Activated T-helper 2 cell treated with anti-CD3 and anti-CD28 coated beads, Interferon-gamma antibody, Interleukin-2, Interleukin-4, amounts not matched to agents 10 μg/mL and 5 μg/mL and 100 μg/mL, durations not matched to agents 14 hours and 24 hours and 36 hours (primary cell): ENCODE measurements around the gene RYR3. TPM values are rescaled to one million over a fixed set of nuclear protein-coding genes. Genes with fewer than 3 reads are reported as not detected.

Experiments used
- DNase-seq: peaks from one replicate; pipeline ENCODE4 v3.0.0; 2021; ENCODE audit warnings: low spot score
- H3K27ac Mint-ChIP-seq: one replicate; pipeline ENCODE4 v1.8.0; 2021; ENCODE audit warnings: mixed read lengths
- H3K27me3 Mint-ChIP-seq: one replicate; pipeline ENCODE4 v1.8.0; 2021; ENCODE audit warnings: low read depth, mixed read lengths
- H3K36me3 Mint-ChIP-seq: one replicate; pipeline ENCODE4 v1.8.0; 2021; ENCODE audit warnings: low read depth, mixed read lengths
- H3K4me1 Mint-ChIP-seq: one replicate; pipeline ENCODE4 v1.8.0; 2021; ENCODE audit warnings: low read depth, mixed read lengths
- H3K4me3 Mint-ChIP-seq: one replicate; pipeline ENCODE4 v1.8.0; 2021; ENCODE audit warnings: low read depth, mild to moderate bottlenecking, moderate library complexity, mixed read lengths
- H3K9me3 Mint-ChIP-seq: one replicate; pipeline ENCODE4 v1.8.0; 2021; ENCODE audit warnings: mixed read lengths
- intact Hi-C: fragments of 100-400 bp; cut with micrococcal nuclease; formaldehyde crosslinking; loops from one replicate; pipeline ENCODE4 v1.15.1; 2023
- total RNA-seq: library from RNA; stranded (reverse); gene quantifications from 2 replicates; pipeline ENCODE4 v1.2.3, GENCODE V29; 2022

Gene RYR3
- total RNA-seq, 1 donor from 2014 or later: 0.05 TPM

GRCh38 chr15:33402600-33402999, 91.8 kb downstream of the RYR3 start:
- H3K27me3 Mint-ChIP-seq: no peaks in the 10 kb centered on the region
- DNase-seq: no peak
- H3K4me3 Mint-ChIP-seq: no peak overlapping the region
- intact Hi-C loops: no loop called here
- H3K9me3 Mint-ChIP-seq: no peaks in the 10 kb centered on the region
- no peaks in the 10 kb centered on the region for H3K36me3 Mint-ChIP-seq
- H3K27ac Mint-ChIP-seq: no peak overlapping the region
- H3K4me1 Mint-ChIP-seq: no peaks in the 10 kb centered on the region

GRCh38 chr15:33405096-33405495, 94.3 kb downstream of the RYR3 start:
- Mint-ChIP-seq H3K36me3 (no peaks in the 10 kb centered on the region), H3K9me3 (no peaks in the 10 kb centered on the region)

GRCh38 chr15:33411596-33412540, 101.1 kb downstream of the RYR3 start:
- intact Hi-C loops: no loop called here
- Mint-ChIP-seq H3K36me3 (no peaks in the 10 kb centered on the region), H3K4me3 (no peak overlapping the region), H3K27me3 (no peaks in the 10 kb centered on the region), H3K4me1 (no peaks in the 10 kb centered on the region), H3K9me3 (no peaks in the 10 kb centered on the region), H3K27ac (no peak overlapping the region)
- DNase-seq: no peak

More at GRCh38 chr15:33405096-33405495, 94.3 kb downstream of the RYR3 start:
- Mint-ChIP-seq H3K4me3 (no peak overlapping the region), H3K27ac (no peak overlapping the region), H3K27me3 (no peaks in the 10 kb centered on the region), H3K4me1 (no peaks in the 10 kb centered on the region)
- intact Hi-C loops: no loop called here
- no peak for DNase-seq

- intact Hi-C loops: no loop called here
- no peak for DNase-seq
- no peaks in the 10 kb centered on the region for H3K36me3 Mint-ChIP-seq
- H3K4me1 Mint-ChIP-seq: no peaks in the 10 kb centered on the region
- H3K4me3 Mint-ChIP-seq: no peak overlapping the region
- H3K9me3 Mint-ChIP-seq: no peaks in the 10 kb centered on the region
- peaks cover 4% of the 10 kb centered on the region for H3K27me3 Mint-ChIP-seq
- no peak overlapping the region for H3K27ac Mint-ChIP-seq
These were observed 108.9 kb downstream of the RYR3 start for GRCh38 chr15:33419701-33420100.

- Mint-ChIP-seq H3K36me3 (no peaks in the 10 kb centered on the region), H3K4me1 (no peaks in the 10 kb centered on the region), H3K4me3 (no peak overlapping the region), H3K27ac (no peak overlapping the region), H3K9me3 (no peaks in the 10 kb centered on the region), H3K27me3 (peaks cover 4% of the 10 kb centered on the region)
- no peak for DNase-seq
- intact Hi-C loops: no loop called here
These were observed 113.3 kb downstream of the RYR3 start for GRCh38 chr15:33424025-33424424.

- Mint-ChIP-seq H3K4me3 (no peak overlapping the region), H3K36me3 (no peaks in the 10 kb centered on the region), H3K27me3 (peaks cover 4% of the 10 kb centered on the region), H3K4me1 (no peaks in the 10 kb centered on the region), H3K27ac (no peak overlapping the region), H3K9me3 (no peaks in the 10 kb centered on the region)
- no peak for DNase-seq
- intact Hi-C loops: no loop called here
These were observed 114.4 kb downstream of the RYR3 start for GRCh38 chr15:33425142-33425541.

GRCh38 chr15:33430577-33430976, 119.8 kb downstream of the RYR3 start:
- Mint-ChIP-seq H3K36me3 (no peaks in the 10 kb centered on the region), H3K27ac (no peak overlapping the region), H3K4me1 (no peaks in the 10 kb centered on the region), H3K27me3 (no peaks in the 10 kb centered on the region), H3K4me3 (no peak overlapping the region), H3K9me3 (no peaks in the 10 kb centered on the region)
- intact Hi-C loops: no loop called here
- no peak for DNase-seq

- Mint-ChIP-seq H3K4me3 (no peak overlapping the region), H3K36me3 (no peaks in the 10 kb centered on the region), H3K9me3 (no peaks in the 10 kb centered on the region), H3K27me3 (no peaks in the 10 kb centered on the region), H3K27ac (no peak overlapping the region), H3K4me1 (no peaks in the 10 kb centered on the region)
- DNase-seq: no peak
- intact Hi-C loops: no loop called here
These were observed 123.1 kb downstream of the RYR3 start for GRCh38 chr15:33433821-33434220.

- Mint-ChIP-seq H3K36me3 (no peaks in the 10 kb centered on the region), H3K27ac (no peak overlapping the region), H3K4me3 (no peak overlapping the region), H3K4me1 (no peaks in the 10 kb centered on the region), H3K9me3 (no peaks in the 10 kb centered on the region), H3K27me3 (no peaks in the 10 kb centered on the region)
- DNase-seq: no peak
- intact Hi-C loops: no loop called here
These were observed 127.6 kb downstream of the RYR3 start for GRCh38 chr15:33438396-33438795.

GRCh38 chr15:33440900-33441299, 130.1 kb downstream of the RYR3 start:
- Mint-ChIP-seq H3K4me3 (no peak overlapping the region), H3K27me3 (no peaks in the 10 kb centered on the region), H3K4me1 (no peaks in the 10 kb centered on the region), H3K27ac (no peak overlapping the region), H3K9me3 (no peaks in the 10 kb centered on the region), H3K36me3 (no peaks in the 10 kb centered on the region)
- DNase-seq: no peak
- intact Hi-C loops: no loop called here

- Mint-ChIP-seq H3K27me3 (peaks cover 4% of the 10 kb centered on the region), H3K4me3 (no peak overlapping the region), H3K27ac (no peak overlapping the region), H3K9me3 (no peaks in the 10 kb centered on the region), H3K4me1 (no peaks in the 10 kb centered on the region), H3K36me3 (no peaks in the 10 kb centered on the region)
- intact Hi-C loops: no loop called here
- no peak for DNase-seq
These were observed 131.7 kb downstream of the RYR3 start for GRCh38 chr15:33442449-33442848.

GRCh38 chr15:33443708-33444107, 132.9 kb downstream of the RYR3 start:
- intact Hi-C loops: no loop called here
- no peak for DNase-seq
- H3K27me3 Mint-ChIP-seq: peaks cover 4% of the 10 kb centered on the region
- H3K9me3 Mint-ChIP-seq: no peaks in the 10 kb centered on the region
- H3K4me1 Mint-ChIP-seq: no peaks in the 10 kb centered on the region
- H3K36me3 Mint-ChIP-seq: no peaks in the 10 kb centered on the region
- no peak overlapping the region for H3K27ac Mint-ChIP-seq
- no peak overlapping the region for H3K4me3 Mint-ChIP-seq

- Mint-ChIP-seq H3K4me1 (no peaks in the 10 kb centered on the region), H3K4me3 (no peak overlapping the region), H3K27ac (no peak overlapping the region), H3K27me3 (peaks cover 6% of the 10 kb centered on the region), H3K36me3 (no peaks in the 10 kb centered on the region), H3K9me3 (no peaks in the 10 kb centered on the region)
- intact Hi-C loops: no loop called here
- DNase-seq: no peak
These were observed 135.2 kb downstream of the RYR3 start for GRCh38 chr15:33445984-33446383.
